Spleen (tissue), 7 donors: ENCODE results near the gene UBE2V1.

ENCODE experiments used
- CTCF ChIP-seq, 11 experiments: fragments of 200-600 bp in 7 of 11; fragments of 450-650 bp in 4 of 11; sonication (generic) in 4 of 11; IDR thresholded peaks in 8 of 11; conservative IDR thresholded peaks in 3 of 11; 1 replicate in 7 of 11; 2 replicates in 4 of 11; pipeline versions ENCODE4 v1.4.0 to v1.8.0; 2016 to 2021; ENCODE audit warnings: antibody characterized with exemption in 11 of 11, inconsistent platforms in 4 of 11, mild to moderate bottlenecking in 1 of 11
- POLR2A ChIP-seq, 3 donors: fragments of 450-650 bp; IDR thresholded peaks; one replicate each; pipeline ENCODE4 v1.5.1; 2017; ENCODE audit warnings: antibody characterized with exemption in 3 of 3, mild to moderate bottlenecking in 1 of 3
- donor health status: DM: no; HTN: no; CAD: no; lungs with moderate emphysema.
- donor health status: DM: no; HTN: no; CAD: no.
- donor health status: DM: no; HTN: no; CAD: no.

- TF ChIP-seq CTCF (IDR thresholded peaks at IDR 0.05 in 8 of 11, conservative IDR thresholded peaks at IDR 0.05 in 3 of 11) (no peak), POLR2A (IDR thresholded peaks at IDR 0.05) (no peak)
These were observed 76.2 kb downstream of the UBE2V1 start for GRCh38 chr20:50036703-50037102.
